ENCODE results near the gene HBA1.
"Not testable (repeated sequence)": the region's sequence is repeated elsewhere in the genome, so short reads cannot be mapped to it uniquely, and the experiment has no call there.

The HBA1 gene

GRCh38 chr16:176006-176405 lies 474 bp upstream of the HBA1 start:
- not testable (repeated sequence) for DNase-seq (ENCODE audit: low spot score)

DNA sequence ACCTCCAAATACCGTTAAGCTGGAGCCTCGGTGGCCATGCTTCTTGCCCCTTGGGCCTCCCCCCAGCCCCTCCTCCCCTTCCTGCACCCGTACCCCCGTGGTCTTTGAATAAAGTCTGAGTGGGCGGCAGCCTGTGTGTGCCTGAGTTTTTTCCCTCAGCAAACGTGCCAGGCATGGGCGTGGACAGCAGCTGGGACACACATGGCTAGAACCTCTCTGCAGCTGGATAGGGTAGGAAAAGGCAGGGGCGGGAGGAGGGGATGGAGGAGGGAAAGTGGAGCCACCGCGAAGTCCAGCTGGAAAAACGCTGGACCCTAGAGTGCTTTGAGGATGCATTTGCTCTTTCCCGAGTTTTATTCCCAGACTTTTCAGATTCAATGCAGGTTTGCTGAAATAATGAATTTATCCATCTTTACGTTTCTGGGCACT lies 928 bp downstream of the HBA1 start:
- DNase-seq (ENCODE audit: low spot score) = no peak

DNA sequence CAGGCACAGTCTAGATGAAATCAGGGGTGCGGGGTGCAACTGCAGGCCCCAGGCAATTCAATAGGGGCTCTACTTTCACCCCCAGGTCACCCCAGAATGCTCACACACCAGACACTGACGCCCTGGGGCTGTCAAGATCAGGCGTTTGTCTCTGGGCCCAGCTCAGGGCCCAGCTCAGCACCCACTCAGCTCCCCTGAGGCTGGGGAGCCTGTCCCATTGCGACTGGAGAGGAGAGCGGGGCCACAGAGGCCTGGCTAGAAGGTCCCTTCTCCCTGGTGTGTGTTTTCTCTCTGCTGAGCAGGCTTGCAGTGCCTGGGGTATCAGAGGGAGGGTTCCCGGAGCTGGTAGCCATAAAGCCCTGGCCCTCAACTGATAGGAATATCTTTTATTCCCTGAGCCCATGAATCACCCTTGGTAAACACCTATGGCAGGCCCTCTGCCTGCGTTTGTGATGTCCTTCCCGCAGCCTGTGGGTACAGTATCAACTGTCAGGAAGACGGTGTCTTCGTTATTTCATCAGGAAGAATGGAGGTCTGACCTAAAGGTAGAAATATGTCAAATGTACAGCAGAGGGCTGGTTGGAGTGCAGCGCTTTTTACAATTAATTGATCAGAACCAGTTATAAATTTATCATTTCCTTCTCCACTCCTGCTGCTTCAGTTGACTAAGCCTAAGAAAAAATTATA lies 1.6 kb downstream of the HBA1 start:
- no peak for DNase-seq (ENCODE audit: low spot score)

- no peak for DNase-seq (ENCODE audit: low spot score)
Measured at GRCh38 chr16:178668-179015, 2.2 kb downstream of the HBA1 start.

DNA sequence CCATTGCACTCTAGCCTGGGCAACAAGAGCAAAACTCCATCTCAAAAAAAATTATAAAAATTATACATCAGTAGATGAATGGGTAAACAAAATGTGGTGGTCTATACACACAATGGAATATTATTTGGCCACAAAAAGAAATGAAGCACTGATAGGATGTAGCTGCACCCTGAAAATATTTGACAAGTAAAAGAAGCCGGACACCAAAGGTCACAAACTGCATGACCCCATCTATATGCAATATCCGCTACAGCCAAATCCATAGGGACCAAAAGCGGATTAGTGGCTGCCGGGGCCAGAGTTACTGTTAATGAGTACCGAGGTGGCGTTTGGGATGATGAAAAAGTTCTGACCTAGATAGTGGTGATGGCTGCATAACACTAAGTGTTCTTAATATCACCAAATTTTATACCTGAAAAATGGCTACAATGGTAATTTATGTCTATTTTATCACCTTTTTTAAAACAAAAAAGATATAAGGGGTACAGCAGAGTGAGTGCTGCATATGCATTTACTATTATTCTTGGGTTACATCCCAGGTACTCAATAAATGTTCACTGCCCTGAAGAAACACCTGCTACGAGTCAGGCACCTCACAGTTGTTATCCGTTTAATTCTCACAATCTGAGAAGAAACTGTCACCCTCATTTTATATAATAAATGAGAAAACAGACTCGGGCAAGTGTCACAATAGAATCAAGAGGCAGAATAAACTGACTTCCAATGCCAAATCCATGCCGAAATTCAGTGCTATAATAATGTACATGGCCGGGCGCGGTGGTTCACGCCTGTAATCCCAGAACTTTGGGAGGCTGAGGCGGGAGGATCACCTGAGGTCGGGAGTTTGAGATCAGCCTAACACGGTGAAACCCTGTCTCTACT lies 3.0 kb downstream of the HBA1 start:
- no peak for DNase-seq (ENCODE audit: low spot score)

GRCh38 chr16:180101-180675 lies 3.7 kb downstream of the HBA1 start, which contains the start of gene HBQ1:
HBQ1 (plus strand) TSS chr16:180459; CDS start chr16:180487, 28 bp downstream.
- DNase-seq (ENCODE audit: low spot score) = peak; percentile 94

- peak; percentile 68 for DNase-seq (ENCODE audit: low spot score)
Measured at GRCh38 chr16:180681-181564, 4.4 kb downstream of the HBA1 start.

DNA sequence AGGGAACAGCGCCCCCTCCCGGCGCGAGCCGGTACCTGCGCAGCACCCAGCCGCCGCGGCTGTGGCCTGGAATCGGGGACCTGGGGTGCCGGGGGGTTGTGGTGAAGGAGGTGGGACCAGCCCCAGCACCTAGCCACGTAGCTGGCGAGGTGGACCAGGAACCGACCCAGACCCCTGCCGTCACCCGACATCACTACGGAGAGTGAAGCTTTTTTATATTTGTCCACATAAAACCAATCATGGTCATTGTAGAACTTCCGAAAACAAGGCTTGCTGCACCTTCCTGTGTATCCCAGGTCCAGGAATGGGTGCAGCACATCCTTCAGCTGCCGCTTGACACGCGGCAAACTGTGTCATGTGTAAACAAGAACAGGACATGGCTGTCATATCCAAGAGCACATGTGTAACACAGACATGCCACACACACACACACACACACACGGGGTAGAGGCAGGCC lies 5.1 kb downstream of the HBA1 start:
- peak; percentile 92 for DNase-seq (ENCODE audit: low spot score)

DNA sequence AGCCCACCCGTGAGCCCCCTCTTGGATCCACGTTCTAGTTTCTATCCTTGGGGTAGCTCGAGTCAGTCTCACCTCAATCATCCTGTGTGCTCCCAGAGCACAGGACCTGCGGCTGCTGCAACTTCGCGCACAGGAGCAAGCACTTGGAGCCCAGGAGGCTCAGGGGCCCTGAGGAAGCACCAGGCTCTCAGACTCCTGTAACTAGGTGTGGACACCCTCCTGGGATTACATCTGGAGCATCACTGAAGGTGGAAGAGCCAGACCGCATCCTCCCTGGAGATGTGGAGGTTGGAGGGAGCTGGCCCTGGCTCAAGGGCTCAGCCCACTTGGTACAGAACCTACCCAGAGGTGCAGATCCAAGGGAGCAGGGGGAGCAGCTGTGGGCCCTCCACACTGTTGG lies 6.5 kb downstream of the HBA1 start:
- DNase-seq (ENCODE audit: low spot score) = no peak

GRCh38 chr16:185213-185612 lies 8.7 kb downstream of the HBA1 start:
- no peak for DNase-seq (ENCODE audit: low spot score)

DNA sequence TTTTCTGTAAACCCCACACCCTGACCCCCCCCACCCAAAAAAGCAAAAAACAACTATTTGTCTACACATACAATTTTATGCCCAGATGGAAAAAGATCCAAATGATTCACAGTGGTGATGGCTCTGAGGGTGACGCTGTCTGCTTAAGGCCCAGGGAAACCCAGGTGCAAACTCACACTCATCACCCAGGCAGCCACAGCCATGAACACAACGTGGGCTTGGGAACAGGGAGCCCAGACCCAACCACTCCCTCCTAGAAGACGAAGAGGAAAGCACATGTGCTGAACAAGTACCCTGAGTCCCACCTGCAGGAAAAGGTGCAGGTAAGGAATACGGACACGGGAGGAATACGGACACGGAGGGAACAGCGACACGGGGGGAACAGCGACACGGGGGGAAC lies 9.2 kb downstream of the HBA1 start:
- DNase-seq (ENCODE audit: low spot score) = no peak

DNA sequence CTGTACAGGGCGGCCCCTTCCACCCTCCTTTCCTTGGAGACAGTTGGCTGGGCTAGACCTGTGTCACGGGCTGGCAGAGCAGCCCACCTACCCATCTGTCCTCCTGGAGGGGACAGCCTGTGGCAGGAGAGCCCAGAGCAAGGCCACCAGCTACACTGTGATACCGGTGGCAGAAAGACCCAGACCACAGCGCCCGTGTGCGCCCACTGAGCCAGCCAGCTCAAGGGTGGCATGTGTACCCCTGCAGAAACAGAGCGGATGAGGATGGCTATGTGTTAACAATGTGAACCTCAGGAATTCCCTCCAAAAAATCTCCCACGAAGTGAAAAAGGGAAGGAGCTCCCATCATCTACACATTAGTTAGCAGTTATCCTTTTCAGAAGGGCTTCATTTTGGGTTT lies 10.8 kb downstream of the HBA1 start:
- DNase-seq (ENCODE audit: low spot score) = no peak

DNA sequence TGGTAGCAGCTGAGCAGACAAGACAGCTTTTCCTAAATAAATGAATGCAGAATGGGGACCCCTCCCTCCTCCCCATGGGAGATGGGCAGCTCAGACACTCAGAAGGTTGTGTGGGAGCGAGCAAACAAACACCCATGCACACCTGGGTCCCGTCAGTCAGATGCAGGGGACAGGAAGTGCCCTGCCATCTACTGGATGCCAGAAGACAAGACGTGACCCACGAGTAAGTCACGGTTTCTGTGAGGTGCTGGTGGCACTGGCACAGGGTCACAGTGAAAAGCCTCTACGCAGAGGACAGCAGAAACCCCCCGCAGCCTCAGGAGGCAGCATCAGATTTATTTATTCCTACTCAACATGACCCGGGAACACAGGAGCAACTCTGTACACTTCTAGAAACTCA lies 12.2 kb downstream of the HBA1 start:
- DNase-seq (ENCODE audit: low spot score) = peak; percentile 64

- DNase-seq (ENCODE audit: low spot score) = no peak
Measured at GRCh38 chr16:189604-190186, 13.2 kb downstream of the HBA1 start.

GRCh38 chr16:191831-192230 lies 15.4 kb downstream of the HBA1 start:
- no peak for DNase-seq (ENCODE audit: low spot score)

DNA sequence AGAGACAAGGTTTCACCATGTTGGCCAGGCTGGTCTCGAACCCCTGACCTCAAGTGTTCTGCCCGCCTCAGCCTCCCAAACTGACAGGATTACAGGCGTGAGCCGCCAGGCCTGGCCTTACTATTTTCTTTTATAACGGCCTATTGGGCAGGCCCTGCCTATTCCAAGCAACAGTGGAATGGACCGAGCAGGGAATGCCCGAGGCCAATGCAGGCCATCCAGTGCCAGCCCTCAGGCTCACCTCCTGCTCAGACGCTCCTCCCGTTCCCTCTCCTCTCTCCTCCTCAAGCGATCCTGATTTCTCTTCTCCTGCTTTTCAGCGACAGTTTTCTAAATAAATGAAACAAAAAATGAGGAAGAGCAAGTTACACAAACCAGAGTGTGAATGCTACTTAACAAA lies 16.2 kb downstream of the HBA1 start:
- DNase-seq (ENCODE audit: low spot score) = no peak

GRCh38 chr16:193441-193840 lies 17.0 kb downstream of the HBA1 start:
- DNase-seq (ENCODE audit: low spot score) = no peak

DNA sequence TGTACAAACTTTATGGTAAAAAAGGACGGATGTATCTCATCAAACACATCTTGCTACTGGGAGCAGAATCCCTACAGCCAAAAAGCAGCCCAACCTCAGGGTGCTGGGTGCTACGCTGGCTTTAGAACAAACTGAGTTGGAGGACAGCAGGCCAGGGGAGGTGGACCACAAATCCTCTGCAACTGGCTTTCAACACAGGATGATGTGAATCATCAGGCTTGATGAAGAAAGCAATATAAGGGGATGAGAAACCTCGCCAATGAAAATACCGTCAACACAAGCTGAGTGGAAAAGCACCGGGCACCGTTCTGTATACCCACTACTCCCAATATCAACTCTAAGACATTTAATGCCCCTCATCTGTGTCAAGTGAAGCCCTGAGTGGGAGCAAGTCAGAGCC lies 18.0 kb downstream of the HBA1 start:
- DNase-seq (ENCODE audit: low spot score) = no peak

DNA sequence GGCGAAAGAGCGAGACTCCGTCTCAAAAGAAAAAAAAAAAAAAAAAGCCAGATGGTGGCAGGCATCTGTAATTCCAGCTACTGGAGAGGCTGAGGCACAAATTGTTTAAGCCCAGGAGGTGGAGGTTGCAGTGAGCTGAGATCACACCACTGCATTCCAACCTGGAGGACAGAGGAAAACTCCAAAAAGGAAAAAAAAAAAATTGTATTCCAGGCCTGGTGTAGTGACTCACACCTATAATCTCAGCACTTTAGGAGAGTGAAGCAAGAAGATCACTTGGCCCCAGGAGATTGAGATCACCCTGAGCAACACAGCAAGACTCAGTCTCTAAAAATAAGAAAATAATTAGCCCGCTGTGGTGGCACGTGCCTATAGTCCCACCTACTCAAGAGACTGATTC lies 23.9 kb downstream of the HBA1 start:
- no peak for DNase-seq (ENCODE audit: low spot score)

DNA sequence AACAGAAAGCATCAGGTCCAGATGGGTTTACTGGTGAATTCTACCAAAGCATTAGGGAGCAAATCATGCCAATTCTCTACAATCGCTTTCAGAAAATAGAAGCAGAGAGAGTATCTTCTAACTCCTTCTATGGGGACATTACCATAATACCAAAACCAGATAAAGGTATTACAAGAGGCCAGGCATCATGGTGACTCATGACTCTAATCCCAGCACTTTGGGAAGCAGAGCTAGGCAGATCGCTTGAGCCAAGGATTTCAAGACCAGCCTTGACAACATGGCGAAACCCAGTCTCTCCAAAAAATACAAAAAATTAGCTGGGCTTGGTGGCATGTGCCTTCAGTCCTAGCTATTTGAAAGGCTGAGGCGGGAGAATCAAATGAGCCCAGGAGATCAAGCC lies 26.8 kb downstream of the HBA1 start:
- DNase-seq (ENCODE audit: low spot score) = no peak

GRCh38 chr16:204046-204445 lies 27.6 kb downstream of the HBA1 start:
- DNase-seq (ENCODE audit: low spot score) = not testable (repeated sequence)

DNA sequence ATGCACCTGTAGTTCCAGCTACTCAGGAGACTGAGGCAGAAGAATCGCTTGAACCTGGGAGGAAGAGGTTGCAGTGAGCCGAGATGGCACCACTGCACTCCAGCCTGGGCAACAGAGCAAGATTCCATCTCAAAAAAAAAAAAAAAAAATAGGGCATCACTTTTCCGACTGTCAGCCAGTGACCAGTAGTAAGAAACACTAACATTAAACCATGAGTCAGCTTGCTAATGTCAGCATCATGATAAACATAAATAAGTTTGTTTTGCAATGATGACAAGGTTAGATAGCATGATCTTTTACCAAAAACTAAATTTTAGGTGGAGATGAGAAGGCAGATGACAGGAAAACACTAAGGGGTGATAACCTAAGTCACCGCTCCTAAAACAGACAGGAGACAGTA lies 32.9 kb downstream of the HBA1 start:
- DNase-seq (ENCODE audit: low spot score) = not testable (repeated sequence)

All from D341Med (cell line).